ENCODE data around the gene MKRN2. TPM values are rescaled to one million over a fixed set of nuclear protein-coding genes. Genes with fewer than 3 reads are reported as not detected.
A peak's percentile ranks its signal among the peaks of the same experiment; 100 is the strongest.

MKRN2 gene
- total and polyA plus RNA-seq, 2 donors (not counting 3 experiments of a cell fraction or from before 2014, with no cell fraction given), result 27.3 to 29.9 TPM

GRCh38 chr3:12579905-12580304, 23.0 kb downstream of the MKRN2 start:
- Histone ChIP-seq H3K4me2 (ENCODE audit: insufficient read depth, low read length) (no peak overlapping the region), H3K79me2 (ENCODE audit: control insufficient read depth, insufficient read depth, low read length) (no peaks in the 10 kb centered on the region), H3K4me1 (ENCODE audit: control insufficient read depth, extremely low read depth, insufficient read depth, low read length) (peaks cover 6% of the 10 kb centered on the region), H3K36me3 (ENCODE audit: control insufficient read depth in 2 of 2, extremely low read depth in 1 of 2, insufficient read depth in 2 of 2, low read length in 2 of 2) (peaks cover 30 to 35% of the 10 kb centered on the region in 2 experiments), H3K4me3 (replicated peaks in 1 of 3; ENCODE audit: insufficient read depth in 1 of 3, low read depth in 1 of 3, low read length in 3 of 3) (no peak overlapping the region), H4K20me1 (replicated peaks; ENCODE audit: control insufficient read depth, extremely low read depth, insufficient read depth, low read length) (no peaks in the 10 kb centered on the region), H3K9me3 (replicated peaks; ENCODE audit: control insufficient read depth, insufficient read depth, low read length) (no peaks in the 10 kb centered on the region), H3K9ac (replicated peaks; ENCODE audit: extremely low read depth, insufficient read depth, low read length) (no peak overlapping the region), H3K9me1 (replicated peaks; ENCODE audit: control insufficient read depth, extremely low read depth, insufficient read depth, low read length) (no peaks in the 10 kb centered on the region), H2AFZ (ENCODE audit: low read depth, low read length) (no peak overlapping the region), H3K27ac (ENCODE audit: insufficient read depth, low read depth, low read length) (no peak overlapping the region), H3K27me3 (ENCODE audit: control insufficient read depth in 2 of 2, insufficient read depth in 2 of 2, low read length in 2 of 2) (no peaks in the 10 kb centered on the region)
- peak; percentile 39 for TF ChIP-seq FOS (IDR thresholded peaks at IDR 0.05; ENCODE audit: borderline replicate concordance, insufficient read depth, low read length)
- no peak for TF ChIP-seq GATA2 (IDR thresholded peaks at IDR 0.05; ENCODE audit: insufficient read depth, insufficient read length, low read depth, low read length)
- peak; percentile 13 for TF ChIP-seq POLR2AphosphoS5 (IDR thresholded peaks at IDR 0.05; ENCODE audit: insufficient read depth, low read depth, low read length)
- intact Hi-C loops (cut with micrococcal nuclease) (no loop called here), dilution Hi-C loops (cut with MboI; ENCODE audit: extremely low pct_ligation_motif_present, low sequenced_read_pairs) (no loop called here)
- DNase-seq (ENCODE audit: low read depth, low spot score) (peak; percentile 37), FAIRE-seq (no peak)
- BruUV-seq (replicated peaks), result no TSS peak
- CTCF ChIA-PET, result no interaction called here
- POLR2A ChIA-PET, result interaction anchor here (0.6 kb wide), 1 partner anchor 82 kb away, joined by 6 read pairs; no protein-coding TSS in a partner anchor

DNA sequence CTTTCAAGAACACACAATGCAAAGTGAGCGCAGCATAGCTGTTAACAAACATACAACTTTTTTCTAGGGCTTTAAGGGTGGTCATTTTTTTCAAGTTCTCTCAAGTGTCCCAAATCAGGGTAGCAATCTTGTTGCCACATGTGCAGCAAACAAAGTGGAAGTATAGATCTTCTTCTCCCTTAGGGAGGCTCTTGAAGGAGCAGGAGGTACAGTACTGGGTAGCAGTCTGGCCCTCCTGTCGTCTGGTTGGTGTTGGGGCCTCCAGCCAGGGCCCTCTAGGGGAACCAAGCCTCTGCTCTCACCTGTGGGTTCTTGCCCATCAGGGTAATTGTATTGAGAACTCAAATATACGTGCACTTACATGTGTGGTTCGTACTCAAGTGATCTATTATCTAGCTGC, 25.8 kb downstream of the MKRN2 start:
- CTCF ChIA-PET, result no interaction called here
- Histone ChIP-seq H3K4me1 (ENCODE audit: control insufficient read depth, extremely low read depth, insufficient read depth, low read length) (peaks cover 12% of the 10 kb centered on the region), H4K20me1 (replicated peaks; ENCODE audit: control insufficient read depth, extremely low read depth, insufficient read depth, low read length) (no peaks in the 10 kb centered on the region), H3K4me2 (ENCODE audit: insufficient read depth, low read length) (no peak overlapping the region), H2AFZ (ENCODE audit: low read depth, low read length) (no peak overlapping the region), H3K4me3 (replicated peaks in 1 of 3; ENCODE audit: insufficient read depth in 1 of 3, low read depth in 1 of 3, low read length in 3 of 3) (no peak overlapping the region), H3K79me2 (ENCODE audit: control insufficient read depth, insufficient read depth, low read length) (no peaks in the 10 kb centered on the region), H3K27ac (ENCODE audit: insufficient read depth, low read depth, low read length) (no peak overlapping the region), H3K9ac (replicated peaks; ENCODE audit: extremely low read depth, insufficient read depth, low read length) (no peak overlapping the region), H3K27me3 (ENCODE audit: control insufficient read depth in 2 of 2, insufficient read depth in 2 of 2, low read length in 2 of 2) (no peaks in the 10 kb centered on the region), H3K9me3 (replicated peaks; ENCODE audit: control insufficient read depth, insufficient read depth, low read length) (no peaks in the 10 kb centered on the region), H3K36me3 (ENCODE audit: control insufficient read depth in 2 of 2, extremely low read depth in 1 of 2, insufficient read depth in 2 of 2, low read length in 2 of 2) (peaks cover 36% of the 10 kb centered on the region in 2 experiments), H3K9me1 (replicated peaks; ENCODE audit: control insufficient read depth, extremely low read depth, insufficient read depth, low read length) (no peaks in the 10 kb centered on the region)
- intact Hi-C loops (cut with micrococcal nuclease) (no loop called here), dilution Hi-C loops (cut with MboI; ENCODE audit: extremely low pct_ligation_motif_present, low sequenced_read_pairs) (no loop called here)
- BruUV-seq (replicated peaks), result TSS peak; percentile 15
- no peak for FAIRE-seq
- no peak for DNase-seq (ENCODE audit: low read depth, low spot score)
- POLR2A ChIA-PET, result no interaction called here
- no peak for TF ChIP-seq POLR2A (IDR thresholded peaks at IDR 0.05; ENCODE audit: low read depth, low read length)
- no peak for TF ChIP-seq JUN (IDR thresholded peaks at IDR 0.05; ENCODE audit: borderline replicate concordance, insufficient read depth, insufficient read length, low read depth)
- no peak for TF ChIP-seq FOS (IDR thresholded peaks at IDR 0.05; ENCODE audit: borderline replicate concordance, insufficient read depth, low read length)
- no peak for TF ChIP-seq POLR2AphosphoS5 (IDR thresholded peaks at IDR 0.05; ENCODE audit: insufficient read depth, low read depth, low read length)
- TF ChIP-seq EZH2 (IDR thresholded peaks at IDR 0.05; ENCODE audit: borderline replicate concordance, low read depth, low read length, severe bottlenecking), result no peak
- TF ChIP-seq, protein P1, sequence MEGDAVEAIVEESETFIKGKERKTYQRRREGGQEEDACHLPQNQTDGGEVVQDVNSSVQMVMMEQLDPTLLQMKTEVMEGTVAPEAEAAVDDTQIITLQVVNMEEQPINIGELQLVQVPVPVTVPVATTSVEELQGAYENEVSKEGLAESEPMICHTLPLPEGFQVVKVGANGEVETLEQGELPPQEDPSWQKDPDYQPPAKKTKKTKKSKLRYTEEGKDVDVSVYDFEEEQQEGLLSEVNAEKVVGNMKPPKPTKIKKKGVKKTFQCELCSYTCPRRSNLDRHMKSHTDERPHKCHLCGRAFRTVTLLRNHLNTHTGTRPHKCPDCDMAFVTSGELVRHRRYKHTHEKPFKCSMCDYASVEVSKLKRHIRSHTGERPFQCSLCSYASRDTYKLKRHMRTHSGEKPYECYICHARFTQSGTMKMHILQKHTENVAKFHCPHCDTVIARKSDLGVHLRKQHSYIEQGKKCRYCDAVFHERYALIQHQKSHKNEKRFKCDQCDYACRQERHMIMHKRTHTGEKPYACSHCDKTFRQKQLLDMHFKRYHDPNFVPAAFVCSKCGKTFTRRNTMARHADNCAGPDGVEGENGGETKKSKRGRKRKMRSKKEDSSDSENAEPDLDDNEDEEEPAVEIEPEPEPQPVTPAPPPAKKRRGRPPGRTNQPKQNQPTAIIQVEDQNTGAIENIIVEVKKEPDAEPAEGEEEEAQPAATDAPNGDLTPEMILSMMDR (IDR thresholded peaks at IDR 0.05; ENCODE audit: extremely low read depth in 1 of 2, insufficient read depth in 1 of 2, low read depth in 1 of 2, low read length in 2 of 2), result no peak
- TF ChIP-seq MAX (IDR thresholded peaks at IDR 0.05; ENCODE audit: insufficient read depth, insufficient read length), result no peak
- TF ChIP-seq MYC (IDR thresholded peaks at IDR 0.05; ENCODE audit: low read depth, low read length), result no peak
- no peak for TF ChIP-seq GATA2 (IDR thresholded peaks at IDR 0.05; ENCODE audit: insufficient read depth, insufficient read length, low read depth, low read length)

Data from endothelial cell of umbilical vein (primary cell).